GM12892 (cell line): ENCODE results near the gene ZBTB9.

Source experiments
- POLR2A ChIP-seq: IDR thresholded peaks from 2 replicates; pipeline ENCODE4 v1.6.1; 2011; ENCODE audit warnings: low read depth, low read length, control low read depth
- POLR2AphosphoS5 ChIP-seq: IDR thresholded peaks from 2 replicates; pipeline ENCODE4 v1.6.1; 2011; ENCODE audit warnings: low read depth, low read length, control low read depth
- TAF1 ChIP-seq: IDR thresholded peaks from 2 replicates; pipeline ENCODE4 v1.6.1; 2011; ENCODE audit warnings: low read depth, mild to moderate bottlenecking, control low read depth, low read length, borderline replicate concordance

GRCh38 chr6:33438978-33439594 is 15.3 kb upstream of the ZBTB9 start:
- TF ChIP-seq POLR2AphosphoS5, result no peak
- TF ChIP-seq TAF1, result no peak
- no peak for TF ChIP-seq POLR2A
